HepG2 (cell line): ENCODE results near the gene FIGNL1. TPM values are rescaled to one million over a fixed set of nuclear protein-coding genes. Genes with fewer than 3 reads are reported as not detected.
A peak's percentile ranks its signal among the peaks of the same experiment; 100 is the strongest.
"Not testable (repeated sequence)": the region's sequence is repeated elsewhere in the genome, so short reads cannot be mapped to it uniquely, and the experiment has no call there.

ENCODE experiments used
- ATAC-seq: fragments of 200-7000 bp; cut with Tn5 transposase; 3 replicates; pipeline ENCODE4 v1.9.1; 2020; ENCODE audit warnings: mild to moderate bottlenecking, moderate library complexity
- BruUV-seq: library from RNA; stranded (reverse); fragments of 400-500 nt; replicated peaks from 2 replicates; lab custom pipeline; 2021; lab: Mats Ljungman, UMichigan
- CTCF ChIA-PET: fragments of 300-600 bp; formaldehyde crosslinking; extraction: SDS; loops from one replicate; lab custom pipeline; 2021; ENCODE audit warnings: low total read pairs, inconsistent platforms, low intra/inter-chr PET ratio; lab: Yijun Ruan, JAX
- POLR2A ChIA-PET: fragments of 350-600 bp; sonication (Branson Sonifier 250); formaldehyde crosslinking; loops from one replicate; lab custom pipeline; 2020; ENCODE audit warnings: antibody characterized with exemption, inconsistent platforms; lab: Yijun Ruan, JAX
- DNase-seq: peaks from one replicate; pipeline ENCODE4 v3.0.0-alpha.2; 2015; ENCODE audit warnings: low spot score
- FAIRE-seq: peaks from 3 replicates; lab custom pipeline; 2011; peaks lifted over from hg19 to GRCh38; lab: Jason Lieb, UNC
- H2AFZ ChIP-seq: one replicate; pipeline ENCODE4 v1.6.1; 2011; ENCODE audit warnings: low read length, inconsistent platforms
- H3K27ac ChIP-seq: fragments of 300-600 bp; 3 replicates; pipeline ENCODE4 v1.8.0; 2011; ENCODE audit warnings: mixed run types, mild to moderate bottlenecking, mixed read lengths, low read length, inconsistent platforms; ENCODE audit not compliant: insufficient read depth; ENCODE audit errors: extremely low read length
- H3K27me3 ChIP-seq, 2 experiments: fragments of 200-600 bp in 1 of 2; 2 replicates in 1 of 2; 3 replicates in 1 of 2; pipeline versions ENCODE4 v1.6.0 to v1.8.0; 2011; ENCODE audit warnings: low read length in 2 of 2, mild to moderate bottlenecking in 2 of 2, moderate library complexity in 2 of 2, inconsistent platforms in 1 of 2; ENCODE audit not compliant: insufficient read depth in 2 of 2, control insufficient read depth in 1 of 2
- H3K36me3 ChIP-seq, 2 experiments: fragments of 200-600 bp in 1 of 2; replicated peaks in 1 of 2; 2 replicates in 1 of 2; 3 replicates in 1 of 2; pipeline versions ENCODE4 v1.5.1 to v1.8.0; 2011; ENCODE audit warnings: low read length in 2 of 2, inconsistent platforms in 1 of 2; ENCODE audit not compliant: insufficient read depth in 2 of 2, control insufficient read depth in 1 of 2
- H3K4me1 ChIP-seq: 2 replicates; pipeline ENCODE4 v1.5.1; 2012; ENCODE audit warnings: low read length, inconsistent platforms; ENCODE audit not compliant: insufficient read depth
- H3K4me2 ChIP-seq: 2 replicates; pipeline ENCODE4 v1.6.0; 2011; ENCODE audit warnings: low read depth, low read length, inconsistent platforms
- H3K4me3 ChIP-seq, 3 experiments: fragments of 200-600 bp in 1 of 3; sonication (generic), shearing (Covaris generic) in 1 of 3; replicated peaks in 1 of 3; 2 replicates each; pipeline ENCODE4 v1.5.1; 2011 to 2016; ENCODE audit warnings: low read length in 3 of 3, inconsistent platforms in 2 of 3, low read depth in 2 of 3, mild to moderate bottlenecking in 2 of 3, control low read depth in 1 of 3, mixed read lengths in 1 of 3; ENCODE audit not compliant: insufficient read depth in 1 of 3
- H3K79me2 ChIP-seq: one replicate; pipeline ENCODE4 v1.6.1; 2011; ENCODE audit warnings: low read length, inconsistent platforms; ENCODE audit not compliant: insufficient read depth
- H3K9ac ChIP-seq: 2 replicates; pipeline ENCODE4 v1.6.0; 2011; ENCODE audit warnings: mild to moderate bottlenecking, low read depth, low read length, inconsistent platforms; ENCODE audit not compliant: insufficient read depth
- H3K9me3 ChIP-seq: 2 replicates; pipeline ENCODE4 v1.5.1; 2012; ENCODE audit warnings: mild to moderate bottlenecking, low read length
- H4K20me1 ChIP-seq: 2 replicates; pipeline ENCODE4 v1.6.0; 2011; ENCODE audit warnings: inconsistent platforms, mild to moderate bottlenecking, low read length, moderate library complexity; ENCODE audit not compliant: insufficient read depth
- HNRNPK ChIP-seq: fragments of 200-400 bp; formaldehyde crosslinking; IDR thresholded peaks from 2 replicates; pipeline ENCODE4 v1.6.1; 2018; ENCODE audit warnings: low read length, low read depth, moderate library complexity, mild to moderate bottlenecking; ENCODE audit not compliant: poor library complexity, severe bottlenecking
- HOXA5 ChIP-seq: sonication (generic); formaldehyde crosslinking; IDR thresholded peaks from 2 replicates; pipeline ENCODE4 v1.4.0; 2020; ENCODE audit warnings: missing genetic modification reagents
- NFRKB ChIP-seq: fragments of 450-650 bp; IDR thresholded peaks from 2 replicates; pipeline ENCODE4 v1.6.1; 2017
- SMARCC2 ChIP-seq: fragments of 450-650 bp; IDR thresholded peaks from 2 replicates; pipeline ENCODE4 v1.6.1; 2017; ENCODE audit warnings: antibody characterized with exemption, mild to moderate bottlenecking
- THAP7 ChIP-seq: sonication (generic); formaldehyde crosslinking; IDR thresholded peaks from 2 replicates; pipeline ENCODE4 v1.8.1; 2023; ENCODE audit warnings: mild to moderate bottlenecking, missing genetic modification reagents
- ZFYVE20 ChIP-seq: sonication (generic); formaldehyde crosslinking; IDR thresholded peaks from 2 replicates; pipeline ENCODE4 v1.8.0; 2023; ENCODE audit warnings: low read depth, mild to moderate bottlenecking, moderate library complexity, missing genetic modification reagents, borderline replicate concordance
- WGBS: methylation state at CpG from one replicate; pipeline ENCODE4 v1.1.6; 2017; ENCODE audit warnings: low lambda C conversion rate; 5-methylcytosine and 5-hydroxymethylcytosine counted together
- in situ Hi-C: cut with HindIII; loops from 2 replicates; pipeline ENCODE4 v1.10.0; 2017; ENCODE audit warnings: low pct_unique_long_range_greater_than_20kb; ENCODE audit not compliant: extremely low pct_ligation_motif_present
- intact Hi-C: fragments of 100-400 bp; cut with micrococcal nuclease; formaldehyde crosslinking; loops from one replicate; pipeline ENCODE4 v1.10.0; 2022; ENCODE audit not compliant: unreplicated experiment
- polyA plus RNA-seq, 8 experiments: library from polyadenylated mRNA; depleted of rRNA in 3 of 8; stranded (reverse) in 7 of 8; unstranded in 1 of 8; fragments of >200 nt; fragmentation: Illumina TruSeq in 4 of 8; extraction: Trizol in 4 of 8; gene quantifications; 2 replicates each; pipeline versions ENCODE4 v1.2.1 to v1.2.3, GENCODE V29; 2011 to 2016; ENCODE audit warnings: low read depth in 4 of 8, missing spikeins in 1 of 8, mixed read lengths in 1 of 8; ENCODE audit not compliant: insufficient read depth in 1 of 8
- total RNA-seq, 5 experiments: library from RNA; depleted of rRNA; stranded (reverse); fragments of >200 nt; fragmentation: Illumina TruSeq; extraction: Trizol; gene quantifications; 2 replicates each; pipeline ENCODE4 v1.2.3, GENCODE V29; 2016; ENCODE audit warnings: low read depth in 1 of 5

The FIGNL1 gene
- total and polyA plus RNA-seq, 2 of the 13 experiments (the other 11 are each of a cell fraction or from before 2014, with no cell fraction given): 4.0 to 20.9 TPM

- TF ChIP-seq SMARCC2: no peak
- no peak for TF ChIP-seq NFRKB
- no peak for TF ChIP-seq HOXA5 (CRISPR knock-in tag)
- TF ChIP-seq THAP7 (CRISPR knock-in tag): no peak
- no peak for TF ChIP-seq ZFYVE20 (CRISPR knock-in tag)
Measured at GRCh38 chr7:50461695-50462094, 11.5 kb upstream of the FIGNL1 start (continued).

- H3K79me2 ChIP-seq, H3K9ac ChIP-seq, H3K4me2 ChIP-seq, BruUV-seq, H3K27me3 ChIP-seq, H3K4me1 ChIP-seq, H3K27ac ChIP-seq, H3K36me3 ChIP-seq, H3K4me3 ChIP-seq, DNase-seq, CTCF ChIA-PET, POLR2A ChIA-PET, H3K9me3 ChIP-seq, H2AFZ ChIP-seq, H4K20me1 ChIP-seq, intact Hi-C loops, ATAC-seq, FAIRE-seq: not testable (repeated sequence)
- 97% methylated on average over 13 of the region's 27 CpGs for WGBS
- in situ Hi-C loops: loop anchor here (25.0 kb wide), 1 partner anchor 678 kb away; no protein-coding TSS in a partner anchor
Measured at GRCh38 chr7:50459183-50459582, 9.0 kb upstream of the FIGNL1 start.

GRCh38 chr7:50458651-50459050 is 8.5 kb upstream of the FIGNL1 start:
- H2AFZ ChIP-seq, DNase-seq, H3K9me3 ChIP-seq: not testable (repeated sequence)
- TF ChIP-seq HNRNPK: peak; percentile 89
- TF ChIP-seq, all 625 proteins: peak for 1; not testable (repeated sequence) for 624
- H3K4me1 ChIP-seq, intact Hi-C loops, ATAC-seq, H3K36me3 ChIP-seq, H3K27me3 ChIP-seq, POLR2A ChIA-PET, H3K79me2 ChIP-seq, H3K27ac ChIP-seq, H4K20me1 ChIP-seq, CTCF ChIA-PET, H3K4me2 ChIP-seq, BruUV-seq, H3K9ac ChIP-seq, H3K4me3 ChIP-seq, FAIRE-seq: not testable (repeated sequence)
- WGBS: 95% methylated on average over 4 of the region's 4 CpGs
- in situ Hi-C loops: loop anchor here (25.0 kb wide), 1 partner anchor 679 kb away; no protein-coding TSS in a partner anchor
